GM23248 (cell line): Measurements from ENCODE around the gene RTCA. TPM values are rescaled to one million over a fixed set of nuclear protein-coding genes. Genes with fewer than 3 reads are reported as not detected.

Experiments used
- DNase-seq: peaks from one replicate; pipeline ENCODE4 v3.0.0-alpha.2; 2015
- H2AFZ ChIP-seq: fragments of 200-600 bp; sonication (generic); 2 replicates; pipeline ENCODE4 v1.6.1; 2016; ENCODE audit warnings: antibody characterized with exemption
- H3F3A ChIP-seq: fragments of 200-600 bp; sonication (generic); 2 replicates; pipeline ENCODE4 v1.6.1; 2016; ENCODE audit warnings: mild to moderate bottlenecking, antibody characterized with exemption, mixed run types; ENCODE audit not compliant: insufficient read depth
- H3K27ac ChIP-seq: fragments of 200-600 bp; sonication (generic); 2 replicates; pipeline ENCODE4 v1.5.1; 2016; ENCODE audit warnings: mild to moderate bottlenecking
- H3K27me3 ChIP-seq: fragments of 200-600 bp; sonication (generic); replicated peaks from 2 replicates; pipeline ENCODE4 v1.6.1; 2016; ENCODE audit warnings: mild to moderate bottlenecking; ENCODE audit not compliant: insufficient read depth
- H3K36me3 ChIP-seq: fragments of 200-600 bp; sonication (generic); 2 replicates; pipeline ENCODE4 v1.6.1; 2016; ENCODE audit warnings: low read depth, mild to moderate bottlenecking
- H3K4me1 ChIP-seq: fragments of 200-600 bp; sonication (generic); 2 replicates; pipeline ENCODE4 v1.6.1; 2016; ENCODE audit warnings: mild to moderate bottlenecking; ENCODE audit not compliant: insufficient read depth
- H3K4me2 ChIP-seq: fragments of 200-600 bp; sonication (generic); one replicate; pipeline ENCODE4 v1.6.1; 2016; ENCODE audit warnings: mild to moderate bottlenecking; ENCODE audit not compliant: unreplicated experiment
- H3K4me3 ChIP-seq: fragments of 200-600 bp; sonication (generic); 2 replicates; pipeline ENCODE4 v1.5.1; 2016; ENCODE audit warnings: mild to moderate bottlenecking
- H3K79me2 ChIP-seq: fragments of 200-600 bp; sonication (generic); 2 replicates; pipeline ENCODE4 v1.6.1; 2016; ENCODE audit warnings: mild to moderate bottlenecking; ENCODE audit not compliant: insufficient read depth
- H3K9ac ChIP-seq: fragments of 200-600 bp; sonication (generic); 2 replicates; pipeline ENCODE4 v1.6.1; 2016; ENCODE audit warnings: mild to moderate bottlenecking
- H3K9me2 ChIP-seq: fragments of 200-600 bp; sonication (generic); 2 replicates; pipeline ENCODE4 v1.6.1; 2016; ENCODE audit warnings: mixed run types, mild to moderate bottlenecking, moderate library complexity; ENCODE audit not compliant: insufficient read depth
- H3K9me3 ChIP-seq: fragments of 200-600 bp; sonication (generic); one replicate; pipeline ENCODE4 v1.6.1; 2017; ENCODE audit warnings: low read depth
- H4K20me1 ChIP-seq: fragments of 200-600 bp; sonication (generic); 2 replicates; pipeline ENCODE4 v1.6.0; 2016; ENCODE audit not compliant: insufficient read depth
- EZH2 ChIP-seq: fragments of 200-600 bp; sonication (generic); IDR thresholded peaks from 2 replicates; pipeline ENCODE4 v1.6.1; 2018; ENCODE audit warnings: antibody characterized with exemption, mild to moderate bottlenecking; ENCODE audit not compliant: insufficient read depth, poor library complexity, severe bottlenecking
- EZH2phosphoT487 ChIP-seq: fragments of 200-600 bp; sonication (generic); IDR thresholded peaks from 2 replicates; pipeline ENCODE4 v1.6.1; 2018; ENCODE audit warnings: antibody characterized with exemption, moderate library complexity, mild to moderate bottlenecking, low read depth; ENCODE audit not compliant: insufficient read depth
- WGBS, 2 experiments: methylation state at CpG; one replicate each; pipeline ENCODE4 v1.1.6; 2015 to 2017; ENCODE audit warnings: low lambda C conversion rate in 2 of 2, low coverage in 1 of 2; ENCODE audit errors: missing lambda C conversion rate in 2 of 2; 5-methylcytosine and 5-hydroxymethylcytosine counted together
- in situ Hi-C: fragments of 300-500 bp; cut with MboI; formaldehyde crosslinking; loops from 2 replicates; pipeline ENCODE4 v1.15.0; 2020
- polyA plus RNA-seq: library from polyadenylated mRNA; unstranded; fragments of >200 nt; fragmentation: Nextera tagmentation; extraction: Ambion mirVana; gene quantifications from 2 replicates; pipeline ENCODE4 v1.2.1, GENCODE V29; 2016
- total RNA-seq: library from RNA; depleted of rRNA; stranded (reverse); fragments of >200 nt; shearing (Covaris generic); gene quantifications from 2 replicates; pipeline ENCODE4 v1.2.3, GENCODE V29; 2014

Gene RTCA
- total and polyA plus RNA-seq, 2 experiments from 2014 or later, result 42.7 to 55.1 TPM

GRCh38 chr1:100234432-100234831, 31.6 kb upstream of the RTCA start:
- Histone ChIP-seq H3K27ac (no peak overlapping the region), H3K9me3 (no peaks in the 10 kb centered on the region), H3K79me2 (no peaks in the 10 kb centered on the region), H3K36me3 (peaks cover 25% of the 10 kb centered on the region), H3K4me1 (no peaks in the 10 kb centered on the region), H2AFZ (no peak overlapping the region), H3K9me2 (no peaks in the 10 kb centered on the region), H3K27me3 (no peaks in the 10 kb centered on the region), H4K20me1 (no peaks in the 10 kb centered on the region), H3K4me3 (no peak overlapping the region), H3K9ac (no peak overlapping the region), H3K4me2 (no peak overlapping the region), H3F3A (no peaks in the 10 kb centered on the region)
- peak; percentile 23 for DNase-seq
- in situ Hi-C loops, result no loop called here
- WGBS, 2 experiments, result 40 to 50% methylated on average over 1 of the region's 1 CpG
- TF ChIP-seq EZH2 (no peak), EZH2phosphoT487 (no peak)

GRCh38 chr1:100237091-100237490, 28.9 kb upstream of the RTCA start:
- 97 to 100% methylated on average over 3 of the region's 3 CpGs for WGBS, 2 experiments
- no peaks in the 10 kb centered on the region for H3F3A ChIP-seq

GRCh38 chr1:100239961-100240360, 26.1 kb upstream of the RTCA start:
- peaks cover 45% of the 10 kb centered on the region for H3K79me2 ChIP-seq
- H4K20me1 ChIP-seq, result no peaks in the 10 kb centered on the region
- DNase-seq, result no peak
- no peak overlapping the region for H2AFZ ChIP-seq
- H3K4me2 ChIP-seq, result no peak overlapping the region
- H3K9me2 ChIP-seq, result no peaks in the 10 kb centered on the region
- no peak overlapping the region for H3K4me3 ChIP-seq
- in situ Hi-C loops, result no loop called here
- H3K9ac ChIP-seq, result no peak overlapping the region
- H3K27ac ChIP-seq, result no peak overlapping the region
- no peaks in the 10 kb centered on the region for H3K27me3 ChIP-seq
- TF ChIP-seq EZH2, result no peak
- TF ChIP-seq EZH2phosphoT487, result no peak
- H3K4me1 ChIP-seq, result no peaks in the 10 kb centered on the region
- 0 out of 2 replicates have a peak, but pooled peaks cover 11% of the 10 kb centered on the region for H3K36me3 ChIP-seq
- H3K9me3 ChIP-seq, result no peaks in the 10 kb centered on the region
- no peaks in the 10 kb centered on the region for H3F3A ChIP-seq

More at GRCh38 chr1:100237091-100237490, 28.9 kb upstream of the RTCA start:
- no peaks in the 10 kb centered on the region for H3K9me3 ChIP-seq
- peaks cover 15% of the 10 kb centered on the region; the same call in 1 of the 2 replicates for H3K36me3 ChIP-seq
- H3K9ac ChIP-seq, result no peak overlapping the region
- no peak overlapping the region for H2AFZ ChIP-seq
- no peak overlapping the region for H3K4me3 ChIP-seq
- no peaks in the 10 kb centered on the region for H3K27me3 ChIP-seq
- H4K20me1 ChIP-seq, result no peaks in the 10 kb centered on the region
- no peak overlapping the region for H3K4me2 ChIP-seq
- peaks cover 17% of the 10 kb centered on the region; the same call in 1 of the 2 replicates for H3K79me2 ChIP-seq
- H3K9me2 ChIP-seq, result no peaks in the 10 kb centered on the region
- in situ Hi-C loops, result no loop called here
- no peak overlapping the region for H3K27ac ChIP-seq
- no peak for TF ChIP-seq EZH2
- no peak for TF ChIP-seq EZH2phosphoT487
- DNase-seq, result no peak
- no peaks in the 10 kb centered on the region for H3K4me1 ChIP-seq

GRCh38 chr1:100240631-100241030, 25.4 kb upstream of the RTCA start:
- no peak for DNase-seq
- Histone ChIP-seq H3K79me2 (peaks cover 50% of the 10 kb centered on the region), H3K27ac (no peak overlapping the region), H3K9ac (no peak overlapping the region), H3K27me3 (no peaks in the 10 kb centered on the region), H3K4me3 (no peak overlapping the region), H3K9me3 (no peaks in the 10 kb centered on the region), H3K36me3 (0 out of 2 replicates have a peak, but pooled peaks cover 7% of the 10 kb centered on the region), H4K20me1 (no peaks in the 10 kb centered on the region), H3K9me2 (no peaks in the 10 kb centered on the region), H3K4me2 (no peak overlapping the region), H3F3A (no peaks in the 10 kb centered on the region), H3K4me1 (no peaks in the 10 kb centered on the region), H2AFZ (no peak overlapping the region)
- 94 to 97% methylated on average over 4 of the region's 4 CpGs for WGBS, 2 experiments
- in situ Hi-C loops, result no loop called here
- TF ChIP-seq EZH2phosphoT487, result no peak
- no peak for TF ChIP-seq EZH2

- in situ Hi-C loops, result no loop called here
- H3K9me3 ChIP-seq, result no peaks in the 10 kb centered on the region
- no peak for DNase-seq
- no peaks in the 10 kb centered on the region for H3K36me3 ChIP-seq
- no peak overlapping the region for H3K4me3 ChIP-seq
- peaks cover 7% of the 10 kb centered on the region; the same call in 1 of the 2 replicates for H3K4me1 ChIP-seq
- no peaks in the 10 kb centered on the region for H4K20me1 ChIP-seq
- H3F3A ChIP-seq, result no peaks in the 10 kb centered on the region
- H3K9me2 ChIP-seq, result no peaks in the 10 kb centered on the region
- H3K27ac ChIP-seq, result no peak overlapping the region
- H2AFZ ChIP-seq, result no peak overlapping the region
- H3K4me2 ChIP-seq, result no peak overlapping the region
- peaks cover 75% of the 10 kb centered on the region for H3K79me2 ChIP-seq
- H3K27me3 ChIP-seq, result no peaks in the 10 kb centered on the region
- H3K9ac ChIP-seq, result no peak overlapping the region
- TF ChIP-seq EZH2 (no peak), EZH2phosphoT487 (no peak)
- 72 to 74% methylated on average over 4 of the region's 4 CpGs for WGBS, 2 experiments
Measured at GRCh38 chr1:100246738-100247137, 19.3 kb upstream of the RTCA start.
